Inflammatory macrophage treated with lipopolysaccharide for 4 hours (primary cell): ENCODE results near the gene FBXL5.
"Not testable (repeated sequence)": the region's sequence is repeated elsewhere in the genome, so short reads cannot be mapped to it uniquely, and the experiment has no call there.

Source experiments
- DNase-seq: peaks from one replicate; pipeline ENCODE4 v3.0.0-alpha.2; 2020

The FBXL5 gene

GRCh38 chr4:15649914-15650545, 5.1 kb downstream of the FBXL5 start:
- DNase-seq = peak; percentile 60

- DNase-seq = no peak
Observed at GRCh38 chr4:15648600-15648999, 6.6 kb downstream of the FBXL5 start.

GRCh38 chr4:15638418-15638817, 16.7 kb downstream of the FBXL5 start:
- no peak for DNase-seq

DNA sequence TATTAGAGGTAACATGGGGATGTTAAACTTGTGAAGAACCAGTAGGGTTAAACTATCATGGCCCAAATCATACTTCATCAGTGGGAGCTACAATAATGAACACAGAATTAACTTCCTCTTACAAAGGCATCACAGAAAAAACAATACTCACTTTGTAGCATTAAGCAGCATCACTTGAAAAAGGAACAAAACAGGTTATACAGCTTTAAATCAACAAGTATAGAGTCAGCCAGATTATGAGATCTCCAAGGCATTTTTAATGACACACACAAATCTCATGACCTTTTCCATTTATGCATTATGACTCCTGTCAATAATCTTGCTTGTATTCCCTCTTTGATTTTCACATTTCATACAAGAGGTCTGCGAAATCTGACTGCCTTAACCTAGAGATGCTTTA, 18.3 kb downstream of the FBXL5 start:
- no peak for DNase-seq

GRCh38 chr4:15617407-15617806, 37.8 kb downstream of the FBXL5 start:
- DNase-seq = not testable (repeated sequence)

GRCh38 chr4:15614891-15615290, 40.3 kb downstream of the FBXL5 start:
- DNase-seq = not testable (repeated sequence)

DNA sequence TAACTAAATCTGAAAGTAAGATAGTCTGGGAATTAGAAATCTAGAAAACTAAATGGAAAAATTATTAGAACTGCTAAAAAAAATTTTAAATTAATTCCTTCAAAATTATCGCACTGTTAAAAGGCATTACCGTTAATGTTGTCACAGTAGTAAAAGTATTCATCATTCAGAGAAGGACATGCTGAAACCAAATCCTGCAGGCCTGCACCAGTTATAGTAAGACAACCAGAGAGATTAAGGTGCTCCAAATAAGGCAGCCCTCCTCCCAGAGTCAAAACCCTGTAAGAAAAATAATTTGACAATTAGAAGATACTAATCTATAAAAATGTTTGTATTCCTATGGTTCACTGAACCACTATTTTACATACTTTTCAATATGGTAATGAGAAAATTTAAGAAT, 43.0 kb downstream of the FBXL5 start:
- no peak for DNase-seq

DNA sequence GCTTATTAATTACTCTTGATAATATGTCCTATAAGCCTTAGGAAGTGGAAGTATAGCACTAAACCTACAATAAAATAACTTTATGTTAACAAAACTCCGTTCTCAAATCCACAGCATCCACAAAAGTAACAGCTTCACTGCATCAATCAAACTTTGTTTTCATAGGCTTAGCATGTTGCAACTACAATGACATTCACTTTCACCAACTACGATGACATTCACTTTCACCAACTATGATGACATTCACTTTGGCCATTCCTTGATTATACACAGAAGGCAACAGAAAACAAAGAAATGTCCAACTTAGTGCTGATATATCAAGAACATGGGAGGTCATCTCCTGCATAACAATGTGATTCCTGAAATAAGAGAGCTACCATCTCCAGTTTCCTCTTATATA, 44.3 kb downstream of the FBXL5 start:
- peak; percentile 56 for DNase-seq

GRCh38 chr4:15605537-15605936, 49.6 kb downstream of the FBXL5 start:
- no peak for DNase-seq

- DNase-seq = no peak
Observed at GRCh38 chr4:15601862-15602261, 53.3 kb downstream of the FBXL5 start.

- no peak for DNase-seq
Observed at GRCh38 chr4:15600176-15600575, 55.0 kb downstream of the FBXL5 start.

- DNase-seq = no peak
Observed at GRCh38 chr4:15598644-15599043, 56.5 kb downstream of the FBXL5 start.

DNA sequence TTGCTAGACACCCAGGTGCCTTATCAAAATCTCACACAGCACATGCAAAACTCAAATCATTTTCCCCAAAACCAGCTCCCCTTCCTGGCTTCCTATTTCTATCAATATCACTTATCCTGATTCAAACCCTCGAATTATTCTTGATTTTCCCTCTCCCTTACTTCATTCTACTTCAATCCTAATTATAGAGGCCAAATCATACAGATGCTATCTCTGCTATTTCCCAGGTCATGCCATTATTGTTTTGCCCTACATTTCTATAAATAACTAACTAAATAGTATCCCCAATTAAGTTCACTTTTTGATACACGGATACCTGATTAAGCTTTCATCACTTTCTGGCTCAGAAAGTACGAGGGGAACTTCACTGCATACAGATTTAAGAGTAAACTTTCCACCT, 62.4 kb downstream of the FBXL5 start:
- no peak for DNase-seq

- DNase-seq = peak; percentile 22
Observed at GRCh38 chr4:15587649-15588048, 67.5 kb downstream of the FBXL5 start.

GRCh38 chr4:15586066-15586465, 69.1 kb downstream of the FBXL5 start:
- DNase-seq = peak; percentile 79

DNA sequence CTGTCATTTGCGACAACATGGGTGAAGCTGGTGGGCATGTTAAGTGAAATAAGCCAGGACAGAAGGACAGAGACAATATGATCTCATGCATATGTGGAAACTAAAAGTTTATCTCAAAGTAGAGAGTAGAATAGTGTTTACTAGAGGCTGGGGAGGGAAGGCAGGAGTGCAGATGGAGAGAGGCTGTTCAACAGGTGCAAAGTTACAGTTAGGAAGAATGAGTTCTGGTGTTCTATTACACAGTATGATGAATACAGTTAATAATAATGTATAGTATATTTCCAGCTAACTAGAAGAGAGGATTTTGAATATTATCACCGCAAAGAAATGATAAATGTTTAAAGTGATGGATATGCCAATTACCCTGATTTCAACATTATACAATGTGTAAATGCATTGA, 69.8 kb downstream of the FBXL5 start:
- DNase-seq = no peak

DNA sequence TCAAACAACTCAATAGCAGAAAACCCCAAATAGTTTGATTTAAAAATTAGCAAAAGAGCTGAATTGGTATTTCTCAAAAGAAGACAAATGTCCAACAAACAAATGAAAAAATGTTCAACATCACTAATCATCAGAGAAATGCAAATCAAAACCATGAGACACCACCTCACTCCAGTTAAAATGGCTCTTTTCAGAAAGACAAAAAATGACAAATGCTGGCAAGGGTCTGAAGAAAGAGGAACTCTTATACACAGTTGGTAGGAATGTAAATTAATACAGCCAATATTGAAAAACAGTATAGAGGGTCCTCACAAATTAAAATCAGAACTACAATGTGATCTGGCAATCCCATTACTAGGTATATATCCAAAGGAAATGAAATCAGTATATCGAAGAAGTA, 70.4 kb downstream of the FBXL5 start:
- no peak for DNase-seq

DNA sequence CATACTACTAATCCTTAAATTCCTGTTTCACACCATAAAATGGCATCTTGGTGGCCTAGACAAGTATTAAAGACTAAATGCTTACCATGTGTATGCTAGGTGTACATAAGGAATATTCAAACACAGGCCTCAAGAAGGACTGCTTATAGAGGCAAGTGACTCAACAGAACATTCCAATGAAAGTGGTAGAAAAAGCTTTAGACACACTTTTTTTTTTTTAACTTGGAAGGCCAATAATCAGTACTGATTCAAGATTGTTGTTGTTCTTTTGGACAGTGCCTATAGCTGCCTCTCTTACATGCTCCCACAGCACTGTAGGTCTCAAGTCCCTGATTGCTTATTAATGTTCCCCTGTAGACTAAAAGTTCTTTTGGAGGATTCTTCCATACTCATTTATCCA, 77.6 kb downstream of the FBXL5 start:
- DNase-seq = no peak

DNA sequence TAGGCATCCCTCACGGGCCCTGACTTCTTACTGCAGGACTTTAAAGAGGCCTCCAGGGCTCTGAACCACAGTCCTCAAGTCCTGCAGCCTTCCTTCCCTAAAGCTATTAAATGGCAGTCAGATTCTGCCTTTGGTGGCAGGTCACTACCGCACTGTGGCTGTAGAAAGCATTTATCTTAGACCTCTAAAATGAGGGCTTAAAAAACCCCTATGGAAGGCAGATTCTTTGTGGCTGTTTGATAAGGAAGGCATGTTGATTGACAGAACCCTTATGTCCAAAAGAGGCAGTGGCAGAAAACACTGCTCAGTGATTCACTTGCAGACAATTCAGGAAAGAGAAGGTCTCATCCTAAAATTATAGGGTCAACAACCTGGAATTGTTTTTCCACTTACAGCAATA, 79.2 kb downstream of the FBXL5 start:
- no peak for DNase-seq

DNA sequence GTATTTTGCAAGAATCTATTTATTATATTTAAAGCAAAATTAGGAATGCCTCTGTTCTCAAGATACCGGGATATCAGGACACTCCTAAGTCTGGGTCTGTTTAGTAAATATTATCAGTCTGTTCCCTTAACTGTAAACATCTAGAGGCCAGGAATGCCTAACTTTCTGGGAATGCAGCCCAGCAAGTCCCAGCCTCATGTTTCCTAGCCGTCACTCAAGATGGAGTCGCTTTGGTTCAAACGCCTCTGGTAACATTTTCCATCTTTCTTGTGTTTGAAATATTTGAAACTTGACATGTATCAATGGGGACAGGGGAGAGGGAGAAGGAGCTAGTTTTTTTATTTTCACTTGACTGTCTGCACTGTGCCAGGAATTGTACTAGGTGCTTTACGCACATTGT, 85.4 kb downstream of the FBXL5 start:
- no peak for DNase-seq

DNA sequence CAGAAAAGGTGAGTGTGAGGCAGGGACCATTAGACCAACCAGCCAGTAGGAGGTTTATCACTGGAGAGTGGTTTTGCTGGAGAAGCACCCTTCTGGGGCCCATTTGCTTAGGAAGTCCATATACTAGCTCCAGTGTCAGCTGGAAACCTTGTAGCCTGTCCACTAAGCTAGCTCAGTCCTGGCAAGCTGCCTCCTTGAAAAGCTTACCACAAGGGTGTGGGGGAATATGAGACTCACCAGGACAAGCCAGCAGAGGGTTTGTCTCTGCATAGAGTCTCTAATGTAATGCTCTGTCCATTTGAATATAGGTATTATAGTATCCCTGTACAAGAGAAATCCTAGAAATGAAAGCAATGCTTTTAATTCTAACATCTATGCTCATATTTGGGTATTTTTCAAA, 86.3 kb downstream of the FBXL5 start:
- DNase-seq = no peak

GRCh38 chr4:15563871-15564270, 91.3 kb downstream of the FBXL5 start:
- no peak for DNase-seq

DNA sequence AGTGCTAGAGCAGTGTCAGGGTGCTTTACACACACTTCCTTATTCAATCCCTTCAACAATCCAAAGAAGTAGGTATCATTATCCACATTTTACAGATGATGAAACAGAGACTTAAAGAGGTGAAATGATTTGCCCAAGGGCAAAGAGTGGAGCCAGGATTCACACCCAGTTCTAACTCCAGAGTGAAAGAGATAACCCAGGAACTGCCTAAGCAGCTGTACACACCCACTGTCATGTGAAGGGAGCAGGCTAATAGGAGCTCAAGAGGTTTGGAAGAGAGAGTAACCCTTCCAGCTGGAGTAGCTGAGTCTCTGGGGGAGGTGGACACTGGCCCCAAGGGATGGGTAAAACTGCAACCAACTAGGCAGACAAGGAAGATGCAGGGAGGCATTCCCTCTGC, 92.5 kb downstream of the FBXL5 start:
- DNase-seq = no peak

DNA sequence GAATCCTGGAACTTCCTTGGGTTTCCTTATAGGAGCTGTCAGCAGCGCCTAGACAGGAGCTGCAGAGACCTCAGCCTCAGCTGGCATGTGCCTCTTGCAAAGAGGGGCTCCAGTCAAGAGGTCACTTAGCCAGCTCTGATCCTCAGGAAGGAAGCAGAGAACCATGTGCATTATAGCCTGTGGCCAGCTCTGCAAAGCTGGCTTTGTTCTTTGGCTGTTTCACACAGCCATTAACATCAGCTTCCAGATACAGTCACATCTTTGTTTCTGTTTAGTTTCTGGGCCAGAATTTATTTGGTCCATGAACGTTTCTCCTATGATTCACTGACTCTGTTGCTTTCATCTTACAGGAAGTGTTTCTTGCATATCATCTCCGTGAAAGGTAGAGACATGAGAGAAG, 93.0 kb downstream of the FBXL5 start:
- DNase-seq = no peak

DNA sequence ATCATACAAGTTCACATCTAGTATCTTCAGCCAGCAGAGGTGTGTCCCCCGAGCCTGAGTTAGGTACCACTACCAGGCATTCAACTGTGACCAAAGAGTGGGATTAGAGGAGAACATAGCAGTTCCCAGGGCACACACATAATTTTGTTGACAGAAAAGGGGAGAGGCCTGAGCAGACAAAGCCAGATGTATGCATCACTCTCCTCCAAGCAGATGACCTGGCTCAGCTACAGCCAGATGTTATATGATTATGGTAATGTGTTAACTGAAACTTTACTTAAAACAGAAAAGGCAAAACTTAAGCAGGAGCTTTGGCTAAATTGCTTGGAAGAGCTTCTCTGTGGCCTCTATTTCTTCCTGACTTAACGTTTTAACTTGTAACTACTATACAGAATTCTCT, 96.6 kb downstream of the FBXL5 start:
- no peak for DNase-seq
